Measurements from ENCODE around the gene CRYBA2. TPM values are rescaled to one million over a fixed set of nuclear protein-coding genes. Genes with fewer than 3 reads are reported as not detected.

CRYBA2 gene
- total RNA-seq, 1 experiment from 2014 or later, result not detected

GRCh38 chr2:219001577-219002394 is 8.6 kb upstream of the CRYBA2 start:
- Mint-ChIP-seq H3K36me3 (ENCODE audit: insufficient read depth, unreplicated experiment) (peaks cover 6% of the 10 kb centered on the region), H3K4me3 (ENCODE audit: unreplicated experiment) (peak overlapping the region; percentile 16), H3K27ac (ENCODE audit: low read depth, unreplicated experiment) (no peak overlapping the region), H3K9me3 (ENCODE audit: unreplicated experiment) (no peaks in the 10 kb centered on the region), H3K4me1 (ENCODE audit: insufficient read depth, unreplicated experiment) (peaks cover 15% of the 10 kb centered on the region), H3K27me3 (ENCODE audit: insufficient read depth, unreplicated experiment) (peaks cover 36% of the 10 kb centered on the region)
- DNase-seq (ENCODE audit: unreplicated experiment), result peak; percentile 86
- ChIA-PET CTCF (interaction anchor here (0.7 to 1.8 kb wide), 15 partner anchors 9 to 368 kb away, joined by 3 to 10 read pairs (median 4); partner anchors contain the start of gene SLC23A3), POLR2A (interaction anchor here (1.2 kb wide), 1 partner anchor 22 kb away, joined by 4 read pairs; no protein-coding TSS in a partner anchor)
- no TSS peak for BruUV-seq (replicated peaks)
- TF ChIP-seq CTCF (IDR thresholded peaks at IDR 0.05; ENCODE audit: unreplicated experiment), result no peak
- intact Hi-C loops (cut with micrococcal nuclease), result no loop called here

GRCh38 chr2:219001100-219001576 is 7.9 kb upstream of the CRYBA2 start:
- ChIA-PET POLR2A (interaction anchor here (1.2 kb wide), 1 partner anchor 21 kb away, joined by 4 read pairs; no protein-coding TSS in a partner anchor), CTCF (interaction anchor here (0.8 to 1.8 kb wide), 11 partner anchors 10 to 169 kb away, joined by 3 to 9 read pairs (median 4); partner anchors contain the start of gene SLC23A3)
- Mint-ChIP-seq H3K36me3 (ENCODE audit: insufficient read depth, unreplicated experiment) (peaks cover 6% of the 10 kb centered on the region), H3K4me3 (ENCODE audit: unreplicated experiment) (no peak overlapping the region), H3K4me1 (ENCODE audit: insufficient read depth, unreplicated experiment) (peaks cover 15% of the 10 kb centered on the region), H3K27me3 (ENCODE audit: insufficient read depth, unreplicated experiment) (peaks cover 36% of the 10 kb centered on the region), H3K9me3 (ENCODE audit: unreplicated experiment) (no peaks in the 10 kb centered on the region), H3K27ac (ENCODE audit: low read depth, unreplicated experiment) (no peak overlapping the region)
- intact Hi-C loops (cut with micrococcal nuclease), result no loop called here
- DNase-seq (ENCODE audit: unreplicated experiment), result no peak
- no peak for TF ChIP-seq CTCF (IDR thresholded peaks at IDR 0.05; ENCODE audit: unreplicated experiment)
- no TSS peak for BruUV-seq (replicated peaks)

GRCh38 chr2:219000569-219000960 is 7.3 kb upstream of the CRYBA2 start:
- Mint-ChIP-seq H3K27me3 (ENCODE audit: insufficient read depth, unreplicated experiment) (peaks cover 36% of the 10 kb centered on the region), H3K4me3 (ENCODE audit: unreplicated experiment) (no peak overlapping the region), H3K4me1 (ENCODE audit: insufficient read depth, unreplicated experiment) (peaks cover 15% of the 10 kb centered on the region), H3K27ac (ENCODE audit: low read depth, unreplicated experiment) (no peak overlapping the region), H3K36me3 (ENCODE audit: insufficient read depth, unreplicated experiment) (peaks cover 6% of the 10 kb centered on the region), H3K9me3 (ENCODE audit: unreplicated experiment) (no peaks in the 10 kb centered on the region)
- CTCF ChIA-PET, result interaction anchor here (0.8 to 0.9 kb wide), 2 partner anchors 41 to 154 kb away, joined by 3 to 4 read pairs; no protein-coding TSS in a partner anchor
- DNase-seq (ENCODE audit: unreplicated experiment), result no peak
- intact Hi-C loops (cut with micrococcal nuclease), result no loop called here
- no TSS peak for BruUV-seq (replicated peaks)
- POLR2A ChIA-PET, result no interaction called here
- no peak for TF ChIP-seq CTCF (IDR thresholded peaks at IDR 0.05; ENCODE audit: unreplicated experiment)

GRCh38 chr2:218999881-219000568 is 6.8 kb upstream of the CRYBA2 start:
- Mint-ChIP-seq H3K36me3 (ENCODE audit: insufficient read depth, unreplicated experiment) (peaks cover 5% of the 10 kb centered on the region), H3K4me3 (ENCODE audit: unreplicated experiment) (no peak overlapping the region), H3K27ac (ENCODE audit: low read depth, unreplicated experiment) (no peak overlapping the region), H3K4me1 (ENCODE audit: insufficient read depth, unreplicated experiment) (peaks cover 15% of the 10 kb centered on the region), H3K9me3 (ENCODE audit: unreplicated experiment) (no peaks in the 10 kb centered on the region), H3K27me3 (ENCODE audit: insufficient read depth, unreplicated experiment) (peaks cover 35% of the 10 kb centered on the region)
- no peak for TF ChIP-seq CTCF (IDR thresholded peaks at IDR 0.05; ENCODE audit: unreplicated experiment)
- ChIA-PET POLR2A (no interaction called here), CTCF (interaction anchor here (0.6 to 0.9 kb wide), 6 partner anchors 30 to 155 kb away, joined by 3 to 4 read pairs (median 3); no protein-coding TSS in a partner anchor)
- no peak for DNase-seq (ENCODE audit: unreplicated experiment)
- intact Hi-C loops (cut with micrococcal nuclease), result loop anchor here (5.0 kb wide), 1 partner anchor 148 kb away; no protein-coding TSS in a partner anchor
- BruUV-seq (replicated peaks), result no TSS peak
